Kidney tubule cell (primary cell): ENCODE results near the gene TOR4A.
A peak's percentile ranks its signal among the peaks of the same experiment; 100 is the strongest.
"Not testable (repeated sequence)": the region's sequence is repeated elsewhere in the genome, so short reads cannot be mapped to it uniquely, and the experiment has no call there.

Experiments
- DNase-seq: peaks from one replicate; pipeline ENCODE4 v3.0.0-alpha.2; 2018; ENCODE audit warnings: low spot score

The TOR4A gene

DNA sequence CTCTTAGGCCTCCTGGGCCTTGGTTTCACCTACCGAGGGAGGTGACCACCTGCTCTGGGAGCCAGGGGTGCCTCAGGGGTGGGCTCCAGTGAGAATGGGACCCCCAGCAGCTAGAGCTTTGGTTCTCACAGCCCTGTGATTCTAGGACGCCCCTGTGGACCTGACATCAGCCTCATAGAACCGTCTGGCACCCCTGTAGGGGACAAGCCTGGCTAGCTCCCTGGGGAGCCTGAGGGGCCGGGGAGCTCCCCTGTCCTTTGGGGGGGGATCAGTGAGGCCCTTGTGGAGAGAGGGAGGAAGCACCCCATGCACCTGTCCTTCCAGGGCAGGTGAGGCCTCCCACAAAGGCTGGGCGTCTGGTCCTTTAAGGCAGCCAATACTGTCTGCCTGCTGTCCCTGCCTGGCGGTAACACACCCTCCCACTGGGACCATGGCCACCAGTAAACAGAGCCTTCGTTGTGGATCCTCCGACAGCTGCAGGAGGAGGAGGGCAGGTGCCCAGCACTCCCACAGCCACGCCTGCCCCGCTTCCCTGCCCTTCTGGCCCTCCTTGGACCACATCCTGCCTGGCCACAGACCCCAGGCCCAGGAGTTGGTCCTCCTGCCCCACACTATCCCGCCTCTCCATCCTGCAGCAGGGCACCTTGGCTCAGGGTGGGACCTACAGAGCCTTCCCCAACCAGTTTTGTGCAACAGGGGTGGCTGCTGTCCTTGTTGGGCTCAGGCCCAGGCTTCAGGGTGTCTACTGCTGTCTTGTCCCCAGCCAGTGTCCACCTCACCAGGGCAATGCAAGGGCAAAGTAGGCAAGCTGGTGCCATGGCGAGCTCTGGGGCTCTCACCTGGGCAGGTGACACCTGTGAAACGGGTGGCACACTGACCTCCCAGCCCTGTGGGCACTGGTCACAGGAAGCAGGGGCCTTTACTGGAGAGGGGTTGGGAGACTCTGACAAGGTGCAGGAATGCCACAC lies 39.5 kb upstream of the TOR4A start:
- no peak for DNase-seq

DNA sequence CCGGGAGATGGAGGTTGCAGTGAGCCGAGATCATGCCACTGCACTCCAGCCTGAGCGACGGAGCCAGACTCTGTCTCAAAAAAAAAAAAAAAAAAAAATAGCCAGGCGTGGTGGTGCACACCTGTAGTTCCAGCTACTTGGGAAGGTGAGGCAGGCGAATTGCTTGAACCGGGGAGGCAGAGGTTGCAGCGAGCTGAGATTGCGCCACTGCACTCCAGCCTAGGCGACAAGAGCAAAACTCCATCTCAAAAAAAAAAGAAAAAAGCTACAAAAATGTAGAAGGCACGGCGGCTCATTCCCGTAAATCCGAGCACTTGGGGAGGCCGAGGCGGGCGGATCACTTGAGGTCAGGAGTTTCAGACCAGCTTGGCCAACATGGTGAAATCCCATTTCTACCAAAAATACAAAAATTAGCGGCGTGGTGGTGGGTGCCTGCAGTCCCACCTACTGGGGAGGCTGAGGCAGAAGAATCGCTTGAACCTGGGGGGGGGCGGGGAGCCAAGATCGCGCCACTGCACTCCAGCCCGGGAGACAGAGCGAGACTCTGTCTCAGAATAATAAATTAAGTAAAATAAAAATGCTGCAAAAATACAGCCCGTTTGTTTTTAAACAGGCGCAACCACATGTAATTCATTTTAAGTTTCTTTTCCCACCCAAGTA lies 37.9 kb upstream of the TOR4A start:
- DNase-seq: not testable (repeated sequence)

DNA sequence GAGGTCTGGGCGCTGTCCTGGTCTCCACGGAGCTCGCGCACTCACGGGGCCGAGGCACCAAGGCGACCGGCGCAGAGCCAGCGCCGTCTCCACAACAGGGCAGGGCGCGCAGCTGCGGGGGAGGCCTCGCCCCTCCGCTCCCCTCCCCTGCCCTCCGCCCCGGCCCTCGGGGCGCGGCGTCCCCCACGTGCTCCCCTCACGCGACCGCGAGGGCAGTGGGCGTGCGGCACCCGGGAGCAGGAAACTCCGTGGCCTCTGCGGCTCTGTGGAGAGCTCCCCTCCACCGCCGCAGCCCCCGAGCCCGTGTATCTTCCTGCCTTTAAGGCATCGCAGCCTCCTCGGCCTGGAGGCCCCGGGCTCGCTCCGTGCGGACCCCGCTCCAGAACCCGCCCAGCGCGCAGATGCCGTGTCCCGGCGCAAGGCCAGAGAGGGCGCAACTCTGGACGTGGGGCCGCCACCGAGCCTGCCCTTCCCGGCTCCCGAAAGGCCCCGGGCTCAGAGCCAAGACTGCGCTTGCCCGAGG lies 37.1 kb upstream of the TOR4A start:
- DNase-seq: peak; percentile 76

DNA sequence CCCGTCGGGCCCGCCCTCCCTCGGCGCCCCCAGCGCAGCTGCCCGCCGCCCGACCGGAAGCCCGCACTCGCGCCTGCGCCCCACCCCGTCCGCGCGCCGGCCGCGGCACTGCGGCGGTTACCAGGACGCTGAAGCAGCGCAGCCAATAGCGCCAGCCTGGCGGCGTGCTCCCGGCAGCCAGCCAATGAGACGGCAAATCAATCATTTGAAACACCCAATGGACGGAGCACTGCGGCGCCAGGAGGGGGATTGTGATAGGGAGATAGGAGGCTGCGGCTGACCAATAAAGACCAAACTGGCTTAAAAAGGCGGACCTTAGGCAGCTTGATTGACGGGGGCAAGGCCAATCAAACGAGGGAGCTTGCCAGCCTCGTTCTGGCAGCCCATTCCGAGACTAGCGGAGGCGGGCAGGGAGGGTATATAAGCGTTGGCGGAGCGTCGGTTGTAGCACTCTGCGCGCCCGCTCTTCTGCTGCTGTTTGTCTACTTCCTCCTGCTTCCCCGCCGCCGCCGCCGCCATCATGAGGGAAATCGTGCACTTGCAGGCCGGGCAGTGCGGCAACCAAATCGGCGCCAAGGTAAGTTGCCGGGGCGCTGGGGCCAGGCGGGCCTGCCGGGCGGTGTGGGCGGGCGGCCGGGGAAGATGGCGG lies 36.6 kb upstream of the TOR4A start, which contains the start of gene TUBB4B:
Gene TUBB4B, plus strand, starts transcription at position 447 of the 649 bp plus-strand sequence. Its CDS starts 74 bp downstream, at position 521.
- DNase-seq: peak; percentile 100

DNA sequence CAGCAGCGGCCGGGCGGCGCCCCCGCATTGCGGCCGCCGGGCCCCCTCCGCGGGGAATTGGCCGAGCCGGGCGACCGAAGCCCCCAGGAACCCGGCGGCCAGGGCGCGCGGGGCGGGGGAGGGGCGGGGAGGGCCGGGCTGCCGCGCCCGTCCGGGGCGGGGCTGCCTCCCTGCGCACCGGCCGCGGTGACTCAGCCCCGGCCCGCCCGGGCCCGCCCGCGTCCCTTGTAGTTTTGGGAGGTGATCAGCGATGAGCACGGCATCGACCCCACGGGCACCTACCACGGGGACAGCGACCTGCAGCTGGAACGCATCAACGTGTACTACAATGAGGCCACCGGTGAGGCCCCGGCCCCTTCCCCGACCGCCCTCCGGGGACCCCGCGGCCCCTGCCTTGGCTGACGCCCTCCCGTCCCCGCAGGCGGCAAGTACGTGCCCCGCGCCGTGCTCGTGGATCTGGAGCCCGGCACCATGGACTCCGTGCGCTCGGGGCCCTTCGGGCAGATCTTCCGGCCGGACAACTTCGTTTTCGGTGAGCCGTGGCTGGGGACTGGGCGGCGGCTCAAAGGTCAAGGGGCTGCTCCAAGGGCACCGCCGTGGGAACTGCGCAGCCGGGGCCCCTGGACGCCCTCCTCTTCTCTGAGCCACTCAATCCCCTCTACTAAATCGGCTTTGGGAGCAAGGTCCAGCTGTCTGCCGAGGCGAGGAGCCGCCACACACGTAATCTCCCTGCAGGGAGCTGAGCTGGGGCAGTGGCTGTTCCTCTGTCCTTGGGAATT lies 35.8 kb upstream of the TOR4A start:
- peak; percentile 71 for DNase-seq

DNA sequence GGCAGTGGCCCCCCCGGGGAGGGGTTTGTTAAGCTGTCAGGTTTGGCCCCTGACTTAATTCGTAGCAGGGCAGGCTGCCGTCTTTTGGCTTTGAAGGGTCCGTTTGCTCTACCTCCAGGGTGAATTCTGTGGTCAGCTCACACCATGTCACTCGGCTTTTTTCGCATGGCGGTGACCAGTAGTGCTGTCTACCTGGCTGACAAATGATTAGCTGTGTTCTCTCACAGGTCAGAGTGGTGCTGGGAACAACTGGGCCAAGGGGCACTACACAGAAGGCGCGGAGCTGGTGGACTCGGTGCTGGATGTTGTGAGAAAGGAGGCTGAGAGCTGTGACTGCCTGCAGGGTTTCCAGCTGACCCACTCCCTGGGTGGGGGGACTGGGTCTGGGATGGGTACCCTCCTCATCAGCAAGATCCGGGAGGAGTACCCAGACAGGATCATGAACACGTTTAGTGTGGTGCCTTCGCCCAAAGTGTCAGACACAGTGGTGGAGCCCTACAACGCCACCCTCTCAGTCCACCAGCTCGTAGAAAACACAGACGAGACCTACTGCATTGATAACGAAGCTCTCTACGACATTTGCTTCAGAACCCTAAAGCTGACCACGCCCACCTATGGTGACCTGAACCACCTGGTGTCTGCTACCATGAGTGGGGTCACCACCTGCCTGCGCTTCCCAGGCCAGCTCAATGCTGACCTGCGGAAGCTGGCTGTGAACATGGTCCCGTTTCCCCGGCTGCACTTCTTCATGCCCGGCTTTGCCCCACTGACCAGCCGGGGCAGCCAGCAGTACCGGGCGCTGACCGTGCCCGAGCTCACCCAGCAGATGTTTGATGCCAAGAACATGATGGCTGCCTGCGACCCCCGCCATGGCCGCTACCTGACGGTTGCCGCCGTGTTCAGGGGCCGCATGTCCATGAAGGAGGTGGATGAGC lies 35.0 kb upstream of the TOR4A start:
- DNase-seq: no peak

DNA sequence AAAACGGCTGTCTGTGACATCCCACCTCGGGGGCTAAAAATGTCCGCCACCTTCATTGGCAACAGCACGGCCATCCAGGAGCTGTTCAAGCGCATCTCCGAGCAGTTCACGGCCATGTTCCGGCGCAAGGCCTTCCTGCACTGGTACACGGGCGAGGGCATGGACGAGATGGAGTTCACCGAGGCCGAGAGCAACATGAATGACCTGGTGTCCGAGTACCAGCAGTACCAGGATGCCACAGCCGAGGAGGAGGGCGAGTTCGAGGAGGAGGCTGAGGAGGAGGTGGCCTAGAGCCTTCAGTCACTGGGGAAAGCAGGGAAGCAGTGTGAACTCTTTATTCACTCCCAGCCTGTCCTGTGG lies 34.3 kb upstream of the TOR4A start:
- DNase-seq: not testable (repeated sequence)

DNA sequence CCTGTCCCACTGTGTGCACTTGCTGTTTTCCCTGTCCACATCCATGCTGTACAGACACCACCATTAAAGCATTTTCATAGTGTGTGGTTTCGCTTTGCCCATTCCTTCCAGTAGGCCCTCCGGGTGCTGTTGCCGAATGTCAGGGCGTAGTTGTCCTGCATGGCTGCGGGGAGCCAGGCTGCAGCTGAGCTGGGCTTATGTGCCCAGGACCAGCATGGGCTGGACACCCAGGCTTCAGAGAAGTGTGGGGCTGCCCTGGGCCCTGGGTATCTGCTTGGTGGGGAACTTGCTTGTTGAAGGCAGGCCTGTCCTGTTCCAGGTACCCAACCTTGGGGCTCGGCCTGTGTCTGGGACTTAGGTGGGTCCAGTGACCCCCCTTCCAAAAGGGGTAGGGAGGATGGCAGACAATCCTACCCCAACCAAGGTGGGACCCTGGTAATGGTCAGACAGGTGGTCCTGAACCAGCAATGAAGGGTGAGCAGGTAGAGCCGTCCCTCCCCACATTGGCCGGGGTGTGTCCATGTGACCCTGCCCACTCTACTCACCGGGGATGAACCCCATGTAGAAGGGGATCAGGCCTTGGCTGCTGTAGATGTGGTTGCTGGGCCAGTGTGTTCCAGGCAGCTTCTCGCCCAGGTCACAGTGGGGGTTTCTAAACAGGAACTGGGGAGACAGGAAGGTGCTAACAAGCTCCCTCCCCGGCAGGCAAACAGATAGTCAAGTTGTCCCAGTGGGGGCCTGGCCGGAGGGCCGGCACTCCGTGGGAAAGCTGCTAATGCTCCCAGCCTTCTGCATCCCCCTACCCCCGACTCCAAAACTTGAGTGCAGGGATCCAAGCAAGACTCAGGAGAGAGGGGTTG lies 33.7 kb upstream of the TOR4A start:
- DNase-seq: peak; percentile 49

DNA sequence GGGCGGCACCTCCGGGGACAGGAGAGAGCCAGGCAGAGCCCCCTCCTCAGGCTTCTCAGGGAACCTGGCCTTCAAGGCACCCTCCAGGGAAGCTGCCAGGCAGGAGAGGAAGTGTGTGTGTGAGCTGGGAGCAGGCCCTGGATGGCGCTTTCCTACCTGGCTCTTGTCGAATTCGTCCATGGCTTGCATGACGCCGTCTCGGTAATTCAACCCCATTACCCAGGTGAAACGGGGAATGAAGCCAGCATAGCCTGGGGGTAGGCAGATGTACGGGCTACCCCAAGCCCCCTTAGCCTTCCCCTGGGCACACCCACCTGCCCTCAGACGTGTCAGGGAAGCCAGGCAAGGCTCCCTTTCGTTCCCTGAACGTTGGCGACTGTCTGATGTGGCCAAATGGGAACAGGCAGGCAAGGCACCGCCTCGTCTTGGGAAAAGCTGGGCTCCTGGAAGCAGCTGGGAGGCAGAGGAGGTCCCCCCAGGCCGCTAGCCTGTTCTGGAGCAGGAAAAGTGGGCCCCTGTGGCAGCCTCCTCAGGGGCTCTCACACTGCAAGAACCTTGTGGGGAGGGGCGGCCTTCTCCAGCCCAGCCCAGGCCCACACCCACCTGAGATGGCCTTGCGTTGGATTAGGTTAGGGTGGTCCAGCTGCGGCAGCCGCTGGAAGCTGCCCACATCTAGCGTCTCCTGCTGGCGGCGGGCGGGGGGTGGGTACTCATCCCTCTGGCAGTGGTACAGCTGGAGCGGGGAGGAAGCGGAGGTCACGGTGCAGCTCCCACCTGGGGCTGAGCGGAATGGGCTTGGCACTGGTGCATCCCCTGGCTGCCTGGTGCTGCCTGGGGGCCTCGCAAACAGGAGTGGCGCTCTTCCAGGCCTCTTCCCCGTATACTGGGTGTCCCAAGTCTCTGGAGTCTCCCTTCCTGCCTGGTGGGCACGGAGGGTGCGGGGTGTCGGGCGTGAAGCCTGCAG lies 32.8 kb upstream of the TOR4A start:
- DNase-seq: peak; percentile 37

DNA sequence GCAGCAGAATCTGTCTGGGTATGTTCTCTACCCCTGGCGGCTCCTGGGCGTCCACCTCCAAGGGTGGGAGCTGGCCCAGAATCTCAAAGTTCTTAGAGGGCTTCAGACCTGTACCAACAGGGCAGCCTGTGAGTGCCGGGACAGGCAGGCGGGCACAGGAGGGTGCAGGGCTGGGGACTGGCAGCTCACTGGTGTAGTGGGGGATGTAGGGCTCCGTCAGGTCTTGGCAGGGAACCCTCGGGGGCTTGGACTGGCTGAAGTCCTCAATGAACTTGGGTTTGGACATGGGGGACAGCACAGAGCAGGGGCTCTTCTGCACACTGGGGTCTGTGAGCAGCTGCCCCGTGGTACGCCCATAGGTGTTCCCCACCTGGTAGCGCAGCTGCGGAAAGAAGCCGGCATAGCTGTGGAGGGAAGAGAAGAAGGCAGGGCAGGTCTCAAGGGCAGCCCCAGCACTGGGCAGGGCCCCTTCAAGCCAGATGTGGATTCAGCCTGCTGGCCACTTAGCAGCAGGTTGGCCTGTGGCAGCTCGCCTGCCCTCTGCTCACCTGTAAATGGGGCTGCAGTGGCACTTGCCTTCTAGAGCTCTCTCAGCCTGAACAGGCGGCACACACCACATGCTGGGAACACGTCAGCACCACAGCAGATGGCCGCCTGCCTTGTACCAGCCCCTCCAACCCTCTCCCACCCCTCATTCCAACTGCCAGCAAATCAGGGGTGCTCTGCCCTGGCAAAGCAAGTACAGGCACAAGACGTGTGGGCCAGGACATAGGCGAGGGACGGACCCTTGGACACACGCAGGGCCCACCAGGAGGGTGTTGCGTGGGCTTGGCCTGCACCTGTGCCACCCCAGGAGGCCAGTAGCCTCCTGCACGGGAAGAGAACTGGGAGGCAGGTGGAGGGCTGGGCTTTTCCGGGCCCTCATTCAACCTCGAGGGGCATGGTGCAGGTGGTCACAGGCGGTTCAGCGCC lies 31.8 kb upstream of the TOR4A start:
- no peak for DNase-seq

DNA sequence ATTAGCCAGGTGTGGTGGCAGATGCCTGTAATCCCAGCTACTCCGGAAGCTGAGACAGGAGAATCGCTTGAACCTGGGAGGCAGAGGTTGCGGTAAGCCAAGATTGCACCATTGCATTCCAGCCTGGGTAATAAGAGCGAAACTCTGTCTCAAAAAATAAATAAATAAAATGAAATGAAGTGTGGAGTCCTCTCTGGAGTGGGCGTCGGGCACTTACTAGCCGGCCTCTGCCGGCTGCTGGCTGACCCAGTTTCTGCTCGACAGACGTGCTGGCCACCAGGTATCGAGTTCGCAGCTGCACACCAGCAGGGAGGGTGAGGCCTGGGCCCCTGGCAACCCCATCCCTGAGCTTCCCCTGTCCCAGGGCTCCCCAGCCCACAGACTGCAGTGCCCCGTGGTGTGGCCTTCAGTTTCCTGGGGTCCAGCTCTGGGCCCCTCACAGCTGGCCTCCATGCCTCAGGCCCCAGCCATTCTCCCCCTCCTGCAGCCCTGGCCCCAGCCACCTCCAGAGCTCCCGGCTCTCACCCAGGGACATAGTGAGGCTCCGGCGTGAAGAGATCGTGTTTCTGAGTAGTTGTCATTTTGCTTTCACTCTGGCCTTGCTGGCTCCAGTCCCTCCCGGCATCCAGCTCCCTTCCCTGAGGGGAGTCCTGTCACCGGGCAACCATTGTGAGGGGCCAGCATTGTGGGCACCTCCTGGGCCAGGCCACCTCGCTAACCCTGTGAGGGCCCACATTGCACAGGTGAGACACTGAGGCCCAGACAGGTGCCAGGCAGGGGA lies 30.2 kb upstream of the TOR4A start:
- peak; percentile 64 for DNase-seq

DNA sequence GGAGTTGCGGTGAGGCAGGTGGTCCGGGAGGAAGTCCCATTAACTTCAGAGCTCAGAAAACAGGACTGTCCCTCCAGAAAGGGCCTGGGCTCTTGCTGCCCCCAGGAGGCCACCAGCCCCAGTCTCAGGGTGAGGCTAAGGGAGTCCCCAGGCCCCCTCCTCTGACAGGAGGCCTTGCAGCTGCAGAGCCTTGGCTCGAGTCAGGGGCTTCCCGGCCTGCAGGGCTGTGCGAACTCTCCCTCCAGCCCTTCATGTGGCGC lies 29.7 kb upstream of the TOR4A start:
- DNase-seq: no peak

DNA sequence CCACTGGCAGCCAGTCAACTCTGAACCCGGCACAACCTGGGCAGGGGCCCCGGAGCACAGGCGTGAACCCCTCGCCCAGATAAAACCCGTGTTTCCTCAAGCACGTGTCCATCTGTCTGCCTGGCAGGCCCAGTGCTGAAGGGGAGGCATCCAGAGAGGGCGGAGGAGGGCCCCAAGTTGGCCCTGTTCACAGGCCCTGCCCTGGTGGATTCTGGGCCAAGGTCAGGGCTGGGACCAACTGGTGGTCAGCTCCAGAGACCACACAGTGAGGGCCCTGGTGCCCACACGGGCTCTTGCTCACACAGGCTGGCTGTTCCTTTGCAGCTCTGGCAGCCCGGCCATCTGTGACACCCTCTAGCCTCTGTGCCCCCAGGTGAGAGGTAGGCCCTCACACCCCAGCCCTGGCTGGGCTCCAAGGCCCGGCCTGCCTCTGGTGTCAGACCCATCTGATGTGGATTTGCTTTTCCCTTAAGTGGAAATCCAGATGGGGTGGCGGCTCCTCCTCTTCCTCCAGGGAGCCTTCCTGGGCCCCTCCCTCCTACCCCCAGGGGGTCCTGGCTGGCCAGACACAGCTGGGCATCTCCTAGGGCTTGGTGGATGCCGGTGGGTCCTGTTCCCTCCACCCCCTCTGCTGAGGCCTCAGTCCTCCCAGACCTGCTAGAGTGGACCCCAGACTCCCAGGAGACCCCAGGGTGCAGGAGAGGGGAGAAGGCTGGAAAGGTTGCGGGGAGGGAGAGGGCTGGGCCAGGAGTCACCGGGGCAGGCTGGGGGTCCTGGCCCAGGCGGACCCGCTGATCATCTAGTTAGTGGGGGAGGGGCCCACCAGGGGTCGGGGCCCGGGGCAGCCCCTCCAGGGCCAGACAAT lies 27.0 kb upstream of the TOR4A start:
- DNase-seq: no peak

DNA sequence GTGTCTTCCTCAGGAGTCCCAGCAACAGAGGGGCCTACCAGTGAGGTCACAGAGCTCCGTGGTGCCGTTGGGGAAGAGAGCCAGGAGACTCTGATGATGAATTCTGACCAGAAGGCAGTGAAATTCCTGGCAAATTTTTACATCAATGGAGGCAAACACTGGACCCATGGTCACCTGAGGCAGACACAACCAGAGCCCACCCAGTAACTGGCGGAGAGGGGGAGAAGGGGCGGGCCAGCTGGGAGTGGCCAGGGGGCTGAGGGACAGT lies 26.4 kb upstream of the TOR4A start, which contains the start of gene STPG3:
Gene STPG3, plus strand, starts transcription at position 93 of the 268 bp plus-strand sequence. Its CDS starts 1 bp downstream, at position 94.
- no peak for DNase-seq

DNA sequence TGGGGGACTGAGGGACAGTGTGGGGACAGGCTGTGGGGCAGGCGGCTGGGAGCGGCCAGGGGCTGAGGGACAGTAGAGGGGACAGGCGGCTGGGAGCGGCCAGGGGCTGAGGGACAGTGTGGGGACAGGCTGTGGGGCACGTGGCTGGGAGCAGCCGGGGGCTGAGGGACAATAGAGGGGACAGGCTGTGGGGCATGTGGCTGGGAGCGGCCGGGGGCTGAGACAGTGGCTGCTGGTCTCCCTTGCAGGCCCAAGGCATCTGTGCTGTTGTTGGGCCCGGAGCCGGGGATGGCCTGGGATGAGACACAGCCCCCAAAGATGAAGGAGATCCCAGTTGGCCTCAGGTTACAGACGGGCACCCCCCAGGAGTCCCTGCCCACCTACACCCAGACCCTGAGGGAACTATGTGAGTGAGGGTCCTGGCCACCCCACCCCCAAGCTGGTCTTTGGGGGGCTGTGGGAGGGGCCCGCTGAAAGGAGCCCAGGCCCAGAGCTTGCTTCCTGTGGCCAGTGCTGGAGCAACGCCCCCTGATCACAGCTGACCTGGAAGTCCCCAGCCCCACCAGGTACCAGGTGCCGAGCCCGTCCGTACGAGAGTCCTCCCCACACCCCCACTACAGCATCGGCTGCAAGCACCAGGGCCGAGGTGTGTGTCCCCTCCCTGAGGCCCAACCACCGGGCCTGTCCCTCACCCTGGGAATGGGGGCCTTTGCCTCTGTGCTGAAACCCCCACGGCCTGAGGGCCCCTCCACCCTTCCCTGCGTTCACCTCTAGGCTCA lies 25.8 kb upstream of the TOR4A start:
- no peak for DNase-seq
